Urothelium cell line (cell line): ENCODE data around the gene OR1K1.
"Not testable (repeated sequence)": the region's sequence is repeated elsewhere in the genome, so short reads cannot be mapped to it uniquely, and the experiment has no call there.

Experiments used
- DNase-seq: peaks from one replicate; pipeline ENCODE4 v3.0.0; 2011; ENCODE audit warnings: low spot score, mixed read lengths
- FAIRE-seq: peaks from 2 replicates; lab custom pipeline; 2011; peaks lifted over from hg19 to GRCh38; lab: Jason Lieb, UNC

Gene OR1K1, protein sequence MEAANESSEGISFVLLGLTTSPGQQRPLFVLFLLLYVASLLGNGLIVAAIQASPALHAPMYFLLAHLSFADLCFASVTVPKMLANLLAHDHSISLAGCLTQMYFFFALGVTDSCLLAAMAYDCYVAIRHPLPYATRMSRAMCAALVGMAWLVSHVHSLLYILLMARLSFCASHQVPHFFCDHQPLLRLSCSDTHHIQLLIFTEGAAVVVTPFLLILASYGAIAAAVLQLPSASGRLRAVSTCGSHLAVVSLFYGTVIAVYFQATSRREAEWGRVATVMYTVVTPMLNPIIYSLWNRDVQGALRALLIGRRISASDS

DNA sequence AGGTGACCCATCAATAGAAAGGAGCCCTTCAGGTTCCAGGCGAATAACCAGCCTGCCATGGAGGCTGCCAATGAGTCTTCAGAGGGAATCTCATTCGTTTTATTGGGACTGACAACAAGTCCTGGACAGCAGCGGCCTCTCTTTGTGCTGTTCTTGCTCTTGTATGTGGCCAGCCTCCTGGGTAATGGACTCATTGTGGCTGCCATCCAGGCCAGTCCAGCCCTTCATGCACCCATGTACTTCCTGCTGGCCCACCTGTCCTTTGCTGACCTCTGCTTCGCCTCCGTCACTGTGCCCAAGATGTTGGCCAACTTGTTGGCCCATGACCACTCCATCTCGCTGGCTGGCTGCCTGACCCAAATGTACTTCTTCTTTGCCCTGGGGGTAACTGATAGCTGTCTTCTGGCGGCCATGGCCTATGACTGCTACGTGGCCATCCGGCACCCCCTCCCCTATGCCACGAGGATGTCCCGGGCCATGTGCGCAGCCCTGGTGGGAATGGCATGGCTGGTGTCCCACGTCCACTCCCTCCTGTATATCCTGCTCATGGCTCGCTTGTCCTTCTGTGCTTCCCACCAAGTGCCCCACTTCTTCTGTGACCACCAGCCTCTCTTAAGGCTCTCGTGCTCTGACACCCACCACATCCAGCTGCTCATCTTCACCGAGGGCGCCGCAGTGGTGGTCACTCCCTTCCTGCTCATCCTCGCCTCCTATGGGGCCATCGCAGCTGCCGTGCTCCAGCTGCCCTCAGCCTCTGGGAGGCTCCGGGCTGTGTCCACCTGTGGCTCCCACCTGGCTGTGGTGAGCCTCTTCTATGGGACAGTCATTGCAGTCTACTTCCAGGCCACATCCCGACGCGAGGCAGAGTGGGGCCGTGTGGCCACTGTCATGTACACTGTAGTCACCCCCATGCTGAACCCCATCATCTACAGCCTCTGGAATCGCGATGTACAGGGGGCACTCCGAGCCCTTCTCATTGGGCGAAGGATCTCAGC, at the start of gene OR1K1:
TSS of gene OR1K1 (plus strand) at position 58 of the 995 bp plus-strand sequence. CDS start at position 58, 0 bp downstream.
- DNase-seq, result no peak
- no peak for FAIRE-seq

DNA sequence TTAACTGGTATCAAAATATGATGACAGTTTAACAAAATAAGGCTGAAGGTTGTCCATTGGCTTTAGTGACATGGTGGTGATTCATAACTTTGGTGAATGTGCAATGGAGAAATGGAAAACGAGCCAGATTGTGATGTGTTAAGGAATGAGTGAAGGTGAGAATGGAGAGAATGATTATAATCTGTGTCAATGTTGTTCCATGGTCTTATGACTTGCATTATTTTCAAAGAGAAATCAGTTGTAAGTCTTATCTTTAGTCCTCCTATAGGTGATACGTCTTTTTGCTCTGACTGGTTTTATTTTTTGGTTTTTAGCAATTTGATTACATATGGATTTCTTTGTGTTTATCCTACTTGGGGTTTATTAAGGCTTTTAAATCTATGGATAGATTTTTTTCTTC, 45.1 kb upstream of the OR1K1 start:
- FAIRE-seq, result no peak

GRCh38 chr9:122767817-122768216, 32.1 kb upstream of the OR1K1 start:
- DNase-seq (no peak), FAIRE-seq (no peak)

More for the DNA sequence above, 45.1 kb upstream of the OR1K1 start:
- no peak for DNase-seq

GRCh38 chr9:122777052-122777451, 22.9 kb upstream of the OR1K1 start:
- FAIRE-seq, result no peak
- DNase-seq, result no peak

DNA sequence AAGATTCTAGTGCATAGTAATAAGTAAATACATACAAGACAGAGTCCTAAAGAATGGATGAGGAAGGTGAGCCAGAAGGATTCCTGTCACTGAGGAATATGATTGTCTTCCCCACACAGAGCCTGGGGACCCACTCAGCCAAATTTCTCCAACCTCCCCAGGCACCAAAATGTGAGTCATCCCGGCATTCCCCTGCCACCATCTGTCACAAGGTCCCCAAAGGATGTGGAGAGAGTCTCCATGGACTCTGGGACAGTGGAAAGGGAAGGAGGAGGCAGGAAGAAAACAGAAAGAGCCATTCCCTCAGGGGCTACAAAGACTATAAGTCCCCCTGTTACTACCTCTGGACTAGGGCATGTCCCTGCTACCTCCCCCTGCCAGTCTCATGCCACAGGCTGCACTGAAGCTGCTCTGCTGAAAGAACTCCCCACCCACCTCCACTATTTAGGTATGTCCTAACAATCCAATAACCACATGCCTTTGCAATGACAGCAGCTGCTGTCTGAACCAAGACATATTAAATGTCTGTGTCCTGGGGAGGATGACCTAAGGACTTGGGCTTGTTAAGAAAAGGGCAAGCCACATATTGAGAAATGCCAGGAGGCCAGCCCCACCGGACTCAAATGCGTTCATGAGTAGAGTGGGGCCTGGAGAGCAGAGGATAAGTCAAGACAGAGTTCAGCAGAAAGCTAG, 21.8 kb upstream of the OR1K1 start:
- DNase-seq (peak; percentile 52), FAIRE-seq (no peak)

- FAIRE-seq (no peak), DNase-seq (no peak)
These were observed 20.7 kb upstream of the OR1K1 start for GRCh38 chr9:122779181-122779580.

DNA sequence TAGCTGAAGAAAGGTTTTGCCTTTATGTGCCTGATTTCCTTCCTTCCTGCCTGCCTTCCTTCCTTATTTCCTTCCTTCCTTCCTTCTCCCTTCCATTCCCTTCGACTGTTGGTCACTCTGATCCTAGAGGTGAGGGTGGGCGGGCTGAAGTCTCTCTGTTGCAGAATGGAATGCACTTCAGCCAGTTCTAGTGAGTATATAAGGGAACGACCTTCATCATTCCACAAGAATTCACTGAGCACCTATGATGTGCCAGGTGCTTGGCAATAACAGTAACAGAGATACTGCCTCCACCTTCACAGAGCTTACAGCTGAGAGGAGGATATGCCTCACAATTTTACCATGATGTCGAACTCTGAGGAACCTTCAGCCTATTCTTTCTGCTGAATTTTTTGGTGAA, 19.9 kb upstream of the OR1K1 start:
- DNase-seq, result no peak

GRCh38 chr9:122781671-122782070, 18.3 kb upstream of the OR1K1 start:
- DNase-seq (no peak), FAIRE-seq (no peak)

More for the DNA sequence above, 19.9 kb upstream of the OR1K1 start:
- FAIRE-seq, result no peak

DNA sequence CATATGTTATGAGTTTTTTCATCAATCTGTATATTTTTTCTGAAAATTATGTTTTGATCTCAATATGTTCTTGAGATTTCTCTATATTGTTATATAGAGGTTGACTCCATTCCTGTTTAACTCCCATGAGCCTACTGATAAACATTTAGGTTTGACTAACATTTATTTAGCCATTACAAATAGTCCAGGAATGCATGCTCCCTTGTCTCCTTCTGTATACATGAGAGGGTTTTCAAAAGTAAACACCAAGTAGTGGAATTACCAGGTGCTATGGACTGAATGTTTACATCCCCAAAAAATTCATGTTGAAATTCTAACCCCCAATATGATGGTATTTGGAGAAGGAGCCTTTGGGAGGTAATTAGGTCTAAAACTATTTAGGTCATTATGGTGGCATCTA, 14.7 kb upstream of the OR1K1 start:
- FAIRE-seq, result no peak

DNA sequence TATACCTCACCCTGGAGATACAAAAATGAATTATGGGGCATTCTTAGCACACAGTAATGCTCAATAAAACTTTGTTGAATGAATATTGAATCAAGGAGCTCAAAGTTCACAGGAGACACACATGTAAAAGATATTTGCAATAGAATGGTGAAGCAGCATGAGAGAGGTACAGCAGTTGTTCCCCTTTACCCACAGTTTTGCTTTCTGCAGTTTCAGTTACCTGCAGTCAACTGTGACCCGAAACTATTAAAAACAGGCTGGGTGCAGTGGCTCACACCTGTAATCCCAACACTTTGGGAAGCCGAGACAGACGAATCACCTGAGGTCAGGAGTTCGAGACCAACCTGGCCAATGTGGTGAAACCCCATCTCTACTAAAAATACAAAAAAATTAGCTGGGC, 13.6 kb upstream of the OR1K1 start:
- no peak for FAIRE-seq
- no peak for DNase-seq

More for the DNA sequence above, 14.7 kb upstream of the OR1K1 start:
- DNase-seq, result no peak

DNA sequence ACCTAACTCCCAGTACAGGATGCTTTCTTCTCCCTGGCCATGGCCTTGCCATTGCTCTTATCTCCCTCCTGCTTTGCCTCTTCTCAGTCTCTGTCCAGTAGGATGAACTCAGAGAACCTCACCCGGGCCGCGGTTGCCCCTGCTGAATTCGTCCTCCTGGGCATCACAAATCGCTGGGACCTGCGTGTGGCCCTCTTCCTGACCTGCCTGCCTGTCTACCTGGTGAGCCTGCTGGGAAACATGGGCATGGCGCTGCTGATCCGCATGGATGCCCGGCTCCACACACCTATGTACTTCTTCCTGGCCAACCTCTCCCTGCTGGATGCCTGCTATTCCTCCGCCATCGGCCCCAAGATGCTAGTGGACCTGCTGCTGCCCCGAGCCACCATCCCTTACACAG, 11.1 kb upstream of the OR1K1 start, which contains the start of gene OR5C1:
TSS of gene OR5C1 (plus strand) at position 103 of the 400 bp plus-strand sequence. CDS start at position 103, 0 bp downstream.
- DNase-seq (no peak), FAIRE-seq (no peak)

DNA sequence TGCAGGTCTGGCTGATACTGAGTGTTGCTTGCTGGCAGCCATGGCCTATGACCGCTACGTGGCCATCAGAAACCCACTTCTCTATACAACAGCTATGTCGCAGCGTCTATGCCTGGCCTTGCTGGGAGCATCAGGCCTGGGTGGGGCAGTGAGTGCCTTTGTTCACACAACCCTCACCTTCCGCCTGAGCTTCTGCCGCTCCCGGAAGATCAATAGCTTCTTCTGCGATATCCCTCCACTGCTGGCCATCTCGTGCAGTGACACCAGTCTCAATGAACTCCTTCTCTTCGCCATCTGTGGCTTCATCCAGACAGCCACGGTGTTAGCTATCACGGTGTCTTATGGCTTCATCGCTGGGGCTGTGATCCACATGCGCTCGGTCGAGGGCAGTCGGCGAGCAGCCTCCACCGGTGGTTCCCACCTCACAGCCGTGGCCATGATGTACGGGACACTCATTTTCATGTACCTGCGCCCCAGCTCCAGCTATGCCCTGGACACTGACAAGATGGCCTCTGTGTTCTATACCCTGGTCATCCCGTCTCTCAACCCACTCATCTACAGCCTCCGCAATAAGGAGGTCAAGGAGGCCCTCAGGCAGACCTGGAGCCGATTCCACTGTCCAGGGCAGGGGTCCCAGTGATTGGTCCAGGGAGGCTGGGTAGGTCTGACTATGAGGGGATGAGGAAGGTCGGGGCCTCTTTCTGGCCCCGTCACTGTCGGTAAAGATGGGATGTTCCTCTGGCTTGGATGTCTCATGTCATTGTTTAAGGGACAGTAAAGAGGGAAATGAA, 10.5 kb upstream of the OR1K1 start:
- no peak for FAIRE-seq

DNA sequence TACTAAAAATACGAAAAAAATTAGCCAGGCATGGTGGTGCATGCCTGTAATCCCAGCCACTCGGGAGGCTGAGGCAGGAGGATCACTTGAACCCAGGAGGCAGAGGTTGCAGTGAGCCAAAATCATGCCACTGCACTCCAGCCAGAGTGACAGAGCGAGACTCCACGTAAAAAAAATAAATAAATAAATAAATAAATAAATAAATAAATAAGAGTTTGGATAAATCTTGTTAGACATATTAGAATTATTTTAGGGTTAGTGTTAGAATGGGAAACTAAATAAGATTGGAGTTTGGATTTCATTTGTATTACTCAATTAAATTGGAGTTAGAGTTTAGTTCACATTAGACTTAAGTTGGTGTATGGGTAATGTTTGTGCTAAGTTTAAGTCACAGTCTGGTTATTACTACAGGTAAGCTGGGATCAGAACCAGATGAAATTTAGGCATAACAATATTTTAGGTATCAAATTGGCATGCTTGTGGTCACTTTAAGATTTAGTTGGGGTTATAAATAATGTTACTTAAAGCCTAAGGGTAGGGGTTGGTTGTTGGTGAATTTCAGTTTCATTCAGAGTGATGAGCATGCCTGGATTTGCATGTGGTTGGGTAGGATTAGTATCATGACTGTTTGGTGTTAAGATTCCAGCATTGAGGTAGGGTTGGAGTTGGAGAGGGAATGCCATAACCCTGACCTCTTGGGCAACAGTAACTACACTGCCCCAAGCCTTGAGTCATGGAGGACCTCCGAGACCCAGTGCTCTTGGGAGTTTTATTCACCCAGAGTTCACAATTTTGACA, 7.9 kb upstream of the OR1K1 start:
- FAIRE-seq, result no peak
- no peak for DNase-seq

More for the DNA sequence above, 10.5 kb upstream of the OR1K1 start:
- no peak for DNase-seq

DNA sequence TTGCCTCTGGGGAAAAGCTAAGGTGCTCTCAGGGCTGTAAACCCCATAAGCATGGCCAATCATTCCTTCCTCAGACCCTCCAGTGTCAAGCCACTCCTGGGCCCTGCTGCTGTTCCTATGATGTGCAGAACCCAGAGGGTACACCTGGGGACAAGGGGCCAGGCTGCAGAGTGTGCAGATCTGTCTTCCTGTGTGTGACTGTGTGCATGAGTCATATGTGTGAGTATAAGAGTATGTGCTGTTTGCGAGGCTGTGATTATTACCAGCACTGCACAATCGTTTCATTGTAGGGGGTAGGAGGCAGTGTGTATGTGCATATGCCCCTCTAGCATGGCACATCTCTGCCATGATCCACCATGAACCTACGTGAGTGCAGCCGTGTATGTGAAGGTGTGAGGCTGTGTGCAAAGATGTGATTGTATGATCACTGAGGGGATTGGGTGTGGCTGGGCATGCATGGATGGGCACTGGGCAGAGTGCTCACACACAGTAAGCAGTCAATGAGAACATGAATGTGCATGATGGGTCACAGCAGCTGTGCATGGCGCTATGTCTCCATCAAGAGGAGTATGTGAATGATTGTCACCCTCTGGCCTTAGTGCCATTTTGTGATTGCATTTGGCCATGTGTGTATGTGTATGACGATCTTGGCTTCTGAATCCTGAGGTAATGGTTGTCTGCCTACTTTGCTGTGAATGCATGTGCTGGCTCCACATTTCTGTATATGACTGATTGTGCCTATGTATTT, 2.4 kb upstream of the OR1K1 start:
- FAIRE-seq, result no peak

DNA sequence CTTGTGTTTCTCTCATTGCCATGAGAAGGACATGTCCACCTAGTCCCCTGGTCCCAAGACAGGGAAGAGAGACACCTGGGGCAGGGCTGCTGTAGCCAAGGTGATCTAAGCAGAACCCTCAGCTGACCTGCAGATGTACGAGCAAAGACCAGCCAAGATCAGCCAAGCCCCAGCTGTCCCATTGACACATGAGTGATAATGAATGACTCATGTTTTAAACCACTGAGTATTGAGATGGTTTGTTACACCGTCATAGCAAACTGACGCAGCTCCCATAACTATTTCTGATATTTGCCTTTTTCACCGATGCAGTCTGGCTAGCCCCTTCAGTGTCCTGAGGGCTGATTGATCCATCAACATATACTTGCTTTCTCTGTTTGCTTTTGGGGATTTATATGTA, 6.7 kb downstream of the OR1K1 start:
- DNase-seq (no peak), FAIRE-seq (no peak)

More for the DNA sequence above, 2.4 kb upstream of the OR1K1 start:
- DNase-seq, result no peak

DNA sequence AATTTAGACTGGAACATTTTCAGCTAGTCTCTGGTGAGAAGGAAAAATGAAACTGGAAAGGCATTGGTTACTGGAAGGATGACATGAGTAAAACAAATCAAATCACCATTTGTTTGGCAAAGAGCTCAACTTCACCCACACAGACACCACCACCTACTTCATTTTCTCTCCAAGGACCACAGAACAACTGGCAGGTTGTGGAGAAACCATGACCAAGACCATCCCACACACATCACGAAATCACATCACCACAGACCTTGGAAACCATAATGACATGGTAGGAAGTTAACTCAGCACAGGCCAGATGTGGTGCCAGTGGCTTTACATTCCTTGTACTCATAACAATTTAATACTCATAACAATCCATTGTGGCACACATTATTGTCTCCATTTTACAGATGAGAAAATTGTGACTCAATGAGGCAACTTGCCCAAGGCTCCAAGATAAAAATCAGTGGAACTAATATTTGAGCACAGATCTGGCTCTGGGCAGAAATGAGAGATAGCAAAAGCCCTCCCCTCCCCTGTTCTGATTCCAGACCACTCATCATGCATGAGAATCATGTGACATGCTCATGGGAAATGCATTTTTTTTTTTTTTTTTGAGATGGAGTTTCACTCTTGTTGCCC, 7.5 kb downstream of the OR1K1 start:
- no peak for FAIRE-seq
- no peak for DNase-seq

DNA sequence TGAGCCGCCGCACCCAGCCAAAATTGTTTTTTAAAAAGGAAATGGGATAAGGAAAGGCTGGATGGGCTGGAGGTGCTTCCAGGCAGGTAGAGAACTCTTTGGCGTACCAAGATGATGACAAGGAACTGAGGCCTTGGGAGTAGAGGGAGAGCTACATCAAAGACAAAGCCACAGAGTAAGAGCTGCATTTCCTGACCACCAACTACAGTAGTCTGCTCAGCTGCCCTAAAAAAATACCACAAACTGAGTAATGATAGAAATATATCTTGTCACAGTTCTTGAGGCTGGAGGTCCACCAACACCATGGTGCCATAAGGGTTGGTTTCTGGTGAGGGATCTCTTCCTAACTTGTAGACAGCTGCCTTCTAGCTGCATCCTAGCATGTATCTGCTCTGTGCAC, 8.2 kb downstream of the OR1K1 start:
- no peak for FAIRE-seq
- DNase-seq, result no peak

- not testable (repeated sequence) for DNase-seq, FAIRE-seq
These were observed 9.3 kb downstream of the OR1K1 start for GRCh38 chr9:122809261-122809660.
